HAP-1 (cell line): ENCODE results near the gene VAV3.

Source experiments
- DNase-seq, 2 experiments: peaks; one replicate each; pipeline ENCODE4 v3.0.0-alpha.2; 2016 to 2020; ENCODE audit warnings: low spot score in 2 of 2
- H3K27me3 ChIP-seq: fragments of 250-450 bp; sonication (Bioruptor Pico); 2 replicates; pipeline ENCODE4 v1.5.1; 2020; ENCODE audit warnings: low read depth, mild to moderate bottlenecking, moderate library complexity
- H3K36me3 ChIP-seq: fragments of 250-450 bp; sonication (Bioruptor Pico); replicated peaks from 2 replicates; pipeline ENCODE4 v1.5.1; 2020; ENCODE audit warnings: mild to moderate bottlenecking
- H3K4me1 ChIP-seq: fragments of 250-450 bp; sonication (Bioruptor Pico); 2 replicates; pipeline ENCODE4 v1.5.1; 2020; ENCODE audit warnings: mild to moderate bottlenecking
- H3K4me3 ChIP-seq: fragments of 250-450 bp; sonication (Bioruptor Pico); 2 replicates; pipeline ENCODE4 v1.5.1; 2020; ENCODE audit warnings: mild to moderate bottlenecking, moderate library complexity
- H3K9me3 ChIP-seq: fragments of 250-450 bp; sonication (Bioruptor Pico); 2 replicates; pipeline ENCODE4 v1.5.1; 2020; ENCODE audit warnings: mild to moderate bottlenecking, moderate library complexity
- in situ Hi-C: fragments of 300-500 bp; cut with MboI; formaldehyde crosslinking; loops from 3 replicates; pipeline ENCODE4 v1.14.3; 2020; ENCODE audit warnings: low sequenced_read_pairs, inconsistent platforms, mixed read lengths

Gene VAV3

DNA sequence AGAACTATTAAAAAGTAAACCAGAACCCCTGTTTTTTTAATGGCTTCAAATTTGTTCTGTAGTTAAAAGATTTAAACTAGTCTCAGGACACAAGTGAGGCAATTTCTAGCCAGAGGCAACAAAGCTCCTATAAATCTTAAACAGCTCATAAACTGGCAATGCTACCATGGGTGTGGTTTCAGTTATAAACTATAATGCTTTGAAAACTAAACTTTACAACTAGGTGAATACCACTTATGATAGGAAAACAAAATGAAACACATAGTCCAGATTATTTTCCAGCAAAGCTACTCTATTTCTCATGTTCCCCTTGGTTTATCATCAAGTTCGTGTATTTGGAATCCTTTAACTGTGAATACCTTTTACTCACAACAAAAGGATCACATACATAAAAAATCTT lies 282.5 kb downstream of the VAV3 start:
- H3K9me3 ChIP-seq = no peaks in the 10 kb centered on the region
- no peaks in the 10 kb centered on the region for H3K36me3 ChIP-seq
- in situ Hi-C loops = no loop called here
- no peaks in the 10 kb centered on the region for H3K27me3 ChIP-seq
- H3K4me1 ChIP-seq = peaks cover 4% of the 10 kb centered on the region
- no peak overlapping the region for H3K4me3 ChIP-seq
- DNase-seq = peak in 1 of 2 experiments; percentile 10

DNA sequence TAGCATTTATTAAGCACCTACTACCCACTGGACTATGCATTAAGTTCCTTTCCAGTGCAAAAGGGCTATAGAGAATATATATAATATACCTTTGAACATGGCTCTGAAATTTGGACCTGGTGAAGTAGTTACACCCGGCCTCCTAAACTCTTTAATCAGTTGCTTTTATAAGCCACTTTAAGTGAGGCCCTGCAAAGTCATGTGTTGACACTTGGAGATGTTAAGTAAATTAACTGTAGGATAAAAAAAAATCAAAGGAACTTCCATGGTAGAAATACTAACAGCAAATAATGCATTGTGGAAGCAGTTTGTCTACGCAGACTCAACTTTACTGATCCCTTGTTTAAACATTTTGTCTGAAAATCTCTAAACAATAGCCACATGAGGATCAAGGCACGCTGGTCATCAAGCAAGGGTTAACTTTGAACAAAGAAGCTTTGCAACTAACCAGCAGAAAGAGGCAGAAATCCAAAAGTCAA lies 283.9 kb downstream of the VAV3 start:
- no peaks in the 10 kb centered on the region for H3K36me3 ChIP-seq
- DNase-seq = no peak
- H3K9me3 ChIP-seq = no peaks in the 10 kb centered on the region
- in situ Hi-C loops = no loop called here
- H3K4me3 ChIP-seq = no peak overlapping the region
- no peaks in the 10 kb centered on the region for H3K27me3 ChIP-seq
- H3K4me1 ChIP-seq = peaks cover 4% of the 10 kb centered on the region

DNA sequence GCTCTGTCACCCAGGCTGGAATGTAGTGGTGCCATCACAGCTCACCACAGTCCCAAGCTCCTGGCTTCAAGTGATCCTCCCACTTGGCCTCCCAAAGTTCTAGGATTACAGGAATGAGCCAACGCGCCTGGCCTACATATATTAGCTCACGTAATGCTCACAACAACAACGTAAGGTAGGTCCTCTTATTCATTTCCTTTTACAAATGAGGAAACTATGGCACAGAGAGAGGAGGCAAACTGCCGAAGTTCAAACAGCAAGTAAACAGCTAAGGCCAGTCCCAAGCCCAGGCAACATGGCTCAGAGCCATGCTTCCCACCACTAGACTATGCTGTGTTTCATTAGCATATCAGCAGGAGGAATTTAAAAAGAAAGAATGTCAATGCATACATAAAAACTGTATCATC lies 284.4 kb downstream of the VAV3 start:
- in situ Hi-C loops = no loop called here
- Histone ChIP-seq H3K36me3 (no peaks in the 10 kb centered on the region), H3K4me1 (peaks cover 4% of the 10 kb centered on the region)

DNA sequence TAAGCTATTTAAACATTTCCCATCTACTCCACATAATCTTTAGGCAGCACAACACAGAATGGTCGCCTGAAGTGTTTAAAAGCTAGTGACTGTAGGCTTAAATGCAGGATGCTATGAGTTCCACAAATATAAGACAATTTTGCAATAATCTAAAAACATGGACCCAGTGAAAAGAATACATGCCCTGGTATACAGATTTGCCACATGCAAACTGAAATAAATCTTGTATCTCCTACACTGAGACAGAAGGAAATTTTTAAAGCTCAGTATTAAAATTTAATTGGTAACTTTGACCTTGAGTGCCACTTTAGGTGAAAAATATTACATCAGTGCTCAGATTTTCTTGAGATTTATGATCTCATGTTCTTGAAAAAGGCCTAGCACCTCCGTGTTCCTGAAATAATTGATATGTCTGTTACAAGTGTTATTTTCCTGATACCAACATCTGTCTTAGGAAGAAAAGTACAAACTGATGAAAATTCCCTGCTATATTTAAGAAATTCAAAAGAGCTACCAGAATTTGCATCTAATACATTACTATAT lies 285.5 kb downstream of the VAV3 start:
- Histone ChIP-seq H3K4me1 (peaks cover 2% of the 10 kb centered on the region), H3K4me3 (no peak overlapping the region), H3K9me3 (no peaks in the 10 kb centered on the region), H3K36me3 (no peaks in the 10 kb centered on the region), H3K27me3 (no peaks in the 10 kb centered on the region)
- DNase-seq = no peak
- in situ Hi-C loops = no loop called here

More for the DNA sequence above, 284.4 kb downstream of the VAV3 start:
- no peak for DNase-seq
- Histone ChIP-seq H3K27me3 (no peaks in the 10 kb centered on the region), H3K9me3 (no peaks in the 10 kb centered on the region), H3K4me3 (no peak overlapping the region)

DNA sequence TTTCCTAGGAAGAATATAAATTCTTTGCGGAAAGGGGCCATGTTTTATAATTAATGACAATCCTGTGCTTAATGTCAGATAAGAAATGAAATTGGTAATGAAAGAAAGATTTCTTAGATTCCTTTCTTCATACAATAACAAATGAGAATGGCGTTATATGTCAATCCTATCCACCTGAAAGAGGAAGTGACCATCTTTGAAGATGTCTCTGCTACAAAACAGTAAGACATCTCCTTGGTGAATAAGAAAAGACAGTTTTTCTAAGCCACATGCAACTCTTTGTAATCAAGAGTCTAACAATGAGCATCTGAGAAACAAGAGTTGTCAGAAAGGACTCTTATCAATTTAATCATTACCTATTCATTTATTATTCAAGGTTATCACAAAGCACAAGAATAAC lies 286.0 kb downstream of the VAV3 start:
- Histone ChIP-seq H3K4me1 (no peaks in the 10 kb centered on the region; the same call in 1 of the 2 replicates), H3K4me3 (no peak overlapping the region), H3K9me3 (no peaks in the 10 kb centered on the region), H3K27me3 (no peaks in the 10 kb centered on the region), H3K36me3 (no peaks in the 10 kb centered on the region)
- in situ Hi-C loops = no loop called here
- DNase-seq = no peak

DNA sequence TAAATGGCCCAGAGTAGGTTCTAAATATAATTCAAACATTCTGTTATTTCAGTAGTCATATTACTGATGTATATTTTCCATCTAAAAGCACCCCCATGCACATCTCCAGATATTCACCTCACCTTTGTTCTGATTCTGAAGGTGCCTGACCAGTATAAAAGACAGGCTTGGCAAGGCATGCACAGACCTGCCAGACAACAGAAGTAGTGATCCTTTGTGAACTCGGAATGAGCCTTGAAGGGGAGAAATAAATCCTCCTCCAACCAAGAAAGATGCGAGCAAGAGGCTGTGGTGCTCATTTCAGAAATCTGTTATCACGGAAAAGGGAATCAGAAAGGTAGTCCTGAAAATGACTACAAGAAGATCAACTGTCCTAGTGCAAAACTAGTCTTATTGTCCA lies 287.3 kb downstream of the VAV3 start:
- DNase-seq = no peak
- in situ Hi-C loops = no loop called here
- Histone ChIP-seq H3K4me1 (no peaks in the 10 kb centered on the region), H3K36me3 (no peaks in the 10 kb centered on the region), H3K27me3 (no peaks in the 10 kb centered on the region), H3K9me3 (no peaks in the 10 kb centered on the region), H3K4me3 (no peak overlapping the region)

DNA sequence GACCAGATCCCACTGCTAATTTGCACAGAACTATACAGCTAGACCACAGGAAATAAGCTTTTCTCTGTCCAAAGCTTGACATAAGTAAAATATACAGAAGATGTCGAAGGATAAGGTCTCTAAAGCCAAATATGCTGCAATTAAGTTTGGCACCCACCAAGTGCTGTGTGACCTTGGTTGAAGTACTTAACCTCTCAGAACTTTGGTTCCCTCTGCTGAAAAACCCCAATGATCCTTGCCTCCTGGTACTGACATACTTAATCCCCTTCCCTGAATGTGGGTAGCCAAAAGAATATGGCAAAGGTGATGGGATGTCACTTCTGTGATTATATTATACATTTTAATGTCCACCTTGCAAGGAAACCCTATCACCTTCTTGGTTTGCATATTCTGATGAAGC lies 290.5 kb downstream of the VAV3 start:
- no peak for DNase-seq
- Histone ChIP-seq H3K36me3 (no peaks in the 10 kb centered on the region), H3K27me3 (no peaks in the 10 kb centered on the region), H3K9me3 (no peaks in the 10 kb centered on the region), H3K4me1 (no peaks in the 10 kb centered on the region), H3K4me3 (no peak overlapping the region)
- in situ Hi-C loops = no loop called here

DNA sequence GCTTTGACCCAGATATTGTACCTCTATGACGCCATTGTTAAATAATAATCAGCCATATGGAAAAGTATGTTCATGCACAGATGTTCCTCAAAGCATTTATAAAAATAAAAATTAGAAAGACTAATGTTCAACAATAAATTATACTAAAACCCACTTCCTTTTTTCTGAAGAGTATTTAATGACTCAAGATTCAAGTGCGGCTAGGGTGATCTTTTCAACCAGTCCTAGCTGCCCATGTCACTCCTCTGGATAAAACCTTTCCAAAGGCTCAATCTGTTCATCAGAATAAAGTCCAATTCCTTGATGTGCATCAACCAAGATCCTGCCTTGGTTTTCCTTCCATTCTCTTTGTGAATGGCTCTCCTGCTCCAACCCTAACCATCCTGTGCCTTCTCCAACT lies 292.0 kb downstream of the VAV3 start:
- in situ Hi-C loops = no loop called here
- no peaks in the 10 kb centered on the region for H3K4me1 ChIP-seq
- H3K36me3 ChIP-seq = no peaks in the 10 kb centered on the region
- no peaks in the 10 kb centered on the region for H3K27me3 ChIP-seq
- H3K9me3 ChIP-seq = no peaks in the 10 kb centered on the region
- DNase-seq = no peak
- H3K4me3 ChIP-seq = no peak overlapping the region

DNA sequence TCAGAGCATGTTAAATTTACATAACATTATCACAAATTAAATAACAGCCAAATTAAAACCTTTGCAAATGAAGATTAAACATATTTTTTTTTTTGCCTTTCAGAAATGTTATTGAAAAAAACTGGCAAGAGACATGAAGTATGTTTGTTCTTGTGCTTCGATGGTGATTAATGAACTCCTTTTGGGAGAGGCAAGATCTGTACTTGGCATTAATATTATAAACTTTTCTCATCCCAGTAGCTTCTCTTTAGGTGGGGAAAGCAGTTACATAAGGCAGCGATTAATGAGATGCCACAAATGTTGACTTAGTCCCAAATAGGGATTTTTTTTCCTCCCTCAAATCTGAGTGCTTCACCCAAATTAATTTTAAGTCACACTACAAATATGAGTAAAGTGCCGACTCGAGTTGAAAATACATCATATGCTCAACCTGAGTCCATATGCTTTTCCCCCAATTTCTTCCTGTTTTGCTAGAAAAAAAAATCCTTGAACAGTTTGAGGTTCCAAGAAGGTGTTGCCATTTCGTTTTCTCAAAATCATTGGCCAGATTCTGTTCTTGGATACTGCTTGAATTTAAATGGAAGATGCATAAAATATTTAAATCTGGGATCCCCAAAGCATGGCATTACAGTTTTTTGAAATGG lies 294.5 kb downstream of the VAV3 start:
- no peaks in the 10 kb centered on the region for H3K36me3 ChIP-seq
- DNase-seq = no peak
- in situ Hi-C loops = no loop called here

DNA sequence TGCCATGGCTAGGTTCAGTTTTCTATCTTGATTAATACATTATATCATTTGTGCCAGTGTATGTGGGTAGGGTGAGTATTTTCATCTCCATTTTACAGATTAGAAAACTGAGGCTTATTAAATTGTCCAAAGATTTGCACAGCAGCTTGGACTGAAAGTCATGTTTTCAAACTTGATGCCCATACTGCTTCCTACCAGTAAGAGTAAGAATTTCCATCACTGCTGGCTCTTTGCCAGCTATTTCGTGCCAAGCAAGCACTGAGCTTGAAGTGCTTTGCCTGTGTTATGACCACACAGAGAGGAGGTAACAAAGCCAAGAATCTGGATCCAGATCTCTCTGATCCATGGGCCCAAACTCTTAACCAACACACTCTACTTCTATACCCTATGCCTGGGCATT lies 295.0 kb downstream of the VAV3 start:
- DNase-seq = no peak
- in situ Hi-C loops = no loop called here

More for the DNA sequence above, 294.5 kb downstream of the VAV3 start:
- H3K4me1 ChIP-seq = no peaks in the 10 kb centered on the region
- no peak overlapping the region for H3K4me3 ChIP-seq
- no peaks in the 10 kb centered on the region for H3K27me3 ChIP-seq
- no peaks in the 10 kb centered on the region for H3K9me3 ChIP-seq

DNA sequence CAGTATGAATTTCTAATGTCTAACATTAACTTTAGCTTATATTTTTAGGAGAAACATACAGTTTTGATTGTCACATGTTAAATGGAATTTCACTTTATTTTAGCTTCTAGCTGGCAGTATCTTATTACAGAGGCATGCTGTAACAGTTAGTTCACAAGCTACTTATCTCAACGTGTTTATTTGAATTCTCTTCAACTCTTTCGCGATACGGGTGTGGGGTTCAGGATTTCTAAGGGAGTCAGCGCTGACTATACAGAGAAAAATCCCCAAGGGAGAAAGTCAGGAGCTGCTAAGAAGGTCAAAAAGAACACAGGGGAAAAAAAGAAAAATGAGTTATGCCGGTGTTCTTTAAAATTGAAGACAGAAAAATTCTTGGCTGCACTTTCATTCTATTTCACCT lies 296.2 kb downstream of the VAV3 start:
- no peaks in the 10 kb centered on the region for H3K27me3 ChIP-seq
- in situ Hi-C loops = no loop called here
- no peaks in the 10 kb centered on the region for H3K36me3 ChIP-seq
- no peaks in the 10 kb centered on the region for H3K9me3 ChIP-seq
- no peak for DNase-seq
- no peaks in the 10 kb centered on the region for H3K4me1 ChIP-seq
- H3K4me3 ChIP-seq = no peak overlapping the region

More for the DNA sequence above, 295.0 kb downstream of the VAV3 start:
- Histone ChIP-seq H3K4me1 (no peaks in the 10 kb centered on the region), H3K36me3 (no peaks in the 10 kb centered on the region), H3K9me3 (no peaks in the 10 kb centered on the region), H3K4me3 (no peak overlapping the region), H3K27me3 (no peaks in the 10 kb centered on the region)

DNA sequence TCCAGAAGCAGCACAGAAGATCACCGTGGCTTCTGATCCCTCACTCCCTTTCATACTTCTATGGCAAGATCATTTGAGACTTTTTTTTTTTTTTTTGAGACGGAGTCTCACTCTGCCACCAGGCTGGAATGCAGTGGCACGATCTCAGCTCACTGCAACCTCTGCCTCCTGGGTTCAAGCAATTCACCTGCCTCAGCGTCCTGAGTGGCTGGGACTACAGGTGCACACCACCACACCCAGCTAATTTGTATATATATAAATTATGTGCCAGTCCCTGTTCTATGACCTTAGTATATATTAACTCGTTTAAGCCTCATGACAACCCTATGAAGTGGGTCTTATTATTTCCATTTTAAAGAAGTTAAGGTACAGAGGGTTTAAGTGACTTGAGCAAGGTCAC lies 298.5 kb downstream of the VAV3 start:
- Histone ChIP-seq H3K27me3 (no peaks in the 10 kb centered on the region), H3K9me3 (no peaks in the 10 kb centered on the region), H3K4me1 (no peaks in the 10 kb centered on the region), H3K4me3 (no peak overlapping the region), H3K36me3 (no peaks in the 10 kb centered on the region)
- in situ Hi-C loops = no loop called here
- no peak for DNase-seq

DNA sequence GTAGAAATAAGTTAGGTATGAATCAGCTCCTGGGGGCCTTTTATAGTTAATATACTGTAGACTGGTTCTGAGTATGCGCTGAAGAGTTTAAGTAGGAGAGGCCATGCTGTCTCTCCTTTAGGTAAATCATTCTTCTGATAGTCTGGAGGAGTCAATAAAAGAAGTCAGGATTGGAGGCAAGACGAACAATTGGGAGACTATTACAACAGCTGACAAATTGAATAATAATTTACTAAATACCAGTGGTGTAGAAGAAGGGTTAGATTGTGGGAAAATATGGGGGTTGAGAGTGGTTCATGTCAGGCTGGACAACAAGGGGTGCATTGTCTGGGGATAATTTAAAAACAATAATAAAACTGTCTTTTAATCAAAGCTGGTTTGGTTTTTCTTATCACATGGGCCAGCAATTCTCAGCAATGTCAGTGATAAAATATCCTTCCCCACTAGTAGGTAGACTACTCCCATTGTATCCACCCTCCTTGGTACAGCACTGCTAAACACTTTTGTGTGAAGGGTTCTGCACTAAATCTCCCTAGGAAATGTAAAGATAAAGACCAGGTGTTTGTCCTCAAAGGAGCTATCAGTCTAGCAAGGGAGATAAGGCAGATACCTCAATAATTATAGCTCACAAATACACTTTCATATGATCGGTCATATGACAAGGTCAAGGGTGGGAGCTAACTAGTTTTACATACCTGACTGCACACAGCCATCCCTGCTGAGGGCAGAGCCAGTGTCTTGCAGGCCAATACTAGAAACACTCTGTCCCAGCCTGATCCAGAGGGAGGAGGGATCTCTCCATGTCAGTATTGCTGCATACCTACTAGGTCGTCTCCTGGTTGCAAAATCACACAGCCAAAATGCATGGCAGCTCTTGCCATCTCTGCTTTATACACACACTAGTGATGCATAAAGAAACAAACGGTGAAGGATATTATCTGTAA lies 299.7 kb downstream of the VAV3 start:
- Histone ChIP-seq H3K36me3 (no peaks in the 10 kb centered on the region), H3K4me3 (no peak overlapping the region), H3K27me3 (no peaks in the 10 kb centered on the region), H3K4me1 (no peaks in the 10 kb centered on the region), H3K9me3 (no peaks in the 10 kb centered on the region)
- in situ Hi-C loops = no loop called here
- DNase-seq = no peak

DNA sequence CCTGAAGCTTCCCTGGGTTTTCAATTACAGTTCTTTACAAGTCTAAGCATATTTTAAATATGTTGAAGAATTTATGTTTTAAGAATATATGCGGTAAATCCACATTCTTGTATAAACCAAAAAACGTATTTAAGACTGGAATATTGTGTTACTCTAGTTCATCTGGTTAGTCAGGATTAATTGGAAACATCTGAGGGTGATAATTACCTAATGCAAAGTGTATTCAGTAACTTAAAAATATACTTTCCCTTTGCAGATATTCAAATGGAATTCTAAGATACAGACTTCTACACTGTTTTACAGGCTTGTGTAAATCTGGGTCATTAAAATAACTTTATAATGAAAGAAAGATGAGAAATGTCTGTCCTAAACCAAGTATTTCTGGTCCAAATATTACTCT lies 302.0 kb downstream of the VAV3 start:
- in situ Hi-C loops = no loop called here
- no peaks in the 10 kb centered on the region for H3K36me3 ChIP-seq
- no peaks in the 10 kb centered on the region for H3K4me1 ChIP-seq
- no peaks in the 10 kb centered on the region for H3K9me3 ChIP-seq
- no peak for DNase-seq
- no peaks in the 10 kb centered on the region for H3K27me3 ChIP-seq
- no peak overlapping the region for H3K4me3 ChIP-seq
